K562 (cell line): ENCODE measurements around the gene SLC26A1. TPM values are rescaled to one million over a fixed set of nuclear protein-coding genes. Genes with fewer than 3 reads are reported as not detected.
A peak's percentile ranks its signal among the peaks of the same experiment; 100 is the strongest.

Experiments
- CBX2 ChIP-seq: fragments of 200-600 bp; sonication (generic); IDR thresholded peaks from one replicate; pipeline ENCODE4 v1.6.1; 2012; ENCODE audit warnings: mild to moderate bottlenecking, low read length, inconsistent platforms; ENCODE audit not compliant: insufficient read depth, poor library complexity, severe bottlenecking
- CREB3L1 ChIP-seq: fragments of 450-650 bp; IDR thresholded peaks from 2 replicates; pipeline ENCODE4 v1.6.1; 2014; ENCODE audit warnings: low read depth, mild to moderate bottlenecking, moderate library complexity, borderline replicate concordance
- E2F6 ChIP-seq, 2 experiments: IDR thresholded peaks; 2 replicates each; pipeline ENCODE4 v1.6.1; 2011; ENCODE audit warnings: borderline replicate concordance in 1 of 2, control low read depth in 1 of 2, low read depth in 1 of 2, low read length in 1 of 2, mild to moderate bottlenecking in 1 of 2, mixed read lengths in 1 of 2, moderate library complexity in 1 of 2; ENCODE audit not compliant: insufficient read depth in 1 of 2, insufficient read length in 1 of 2, poor library complexity in 1 of 2, severe bottlenecking in 1 of 2; ENCODE audit errors: extremely low read depth in 1 of 2
- ID3 ChIP-seq, 2 experiments: fragments of 250-450 bp in 1 of 2; fragments of 450-650 bp in 1 of 2; sonication (Bioruptor Pico) in 1 of 2; IDR thresholded peaks; 2 replicates each; pipeline versions ENCODE4 v1.6.1 to v1.8.0; 2016 to 2021; ENCODE audit warnings: mild to moderate bottlenecking in 2 of 2, moderate library complexity in 2 of 2, missing compliant biosample characterization in 1 of 2, missing genetic modification characterization in 1 of 2
- MCM5 ChIP-seq: fragments of 450-650 bp; IDR thresholded peaks from 2 replicates; pipeline ENCODE4 v1.6.1; 2016; ENCODE audit warnings: low read depth
- MTA3 ChIP-seq: fragments of 450-650 bp; formaldehyde crosslinking; IDR thresholded peaks from 2 replicates; pipeline ENCODE4 v1.6.1; 2017; ENCODE audit warnings: mild to moderate bottlenecking, borderline replicate concordance
- SPI1 ChIP-seq: IDR thresholded peaks from 2 replicates; pipeline ENCODE4 v1.6.1; 2011; ENCODE audit warnings: low read depth, low read length, control low read depth, borderline replicate concordance
- SREBF1 ChIP-seq: fragments of 150-350 bp; IDR thresholded peaks from 2 replicates; pipeline ENCODE4 v1.6.1; 2014; ENCODE audit warnings: antibody characterized with exemption, low read depth, low read length, borderline replicate concordance
- TRIM24 ChIP-seq, 2 experiments: fragments of 450-650 bp; IDR thresholded peaks; 2 replicates each; pipeline ENCODE4 v1.6.1; 2016
- WHSC1 ChIP-seq: IDR thresholded peaks from one replicate; pipeline ENCODE4 v1.6.1; 2012; ENCODE audit warnings: low read length, control low read depth, inconsistent platforms
- ZBED1 ChIP-seq: IDR thresholded peaks from 2 replicates; pipeline ENCODE4 v1.6.1; 2014
- ZNF143 ChIP-seq: sonication (generic); formaldehyde crosslinking; IDR thresholded peaks from 2 replicates; pipeline ENCODE4 v1.9.0; 2022; ENCODE audit warnings: mild to moderate bottlenecking, missing genetic modification reagents
- ZNF239 ChIP-seq: fragments of 250-450 bp; sonication (Bioruptor Pico); IDR thresholded peaks from 2 replicates; pipeline ENCODE4 v1.4.0; 2020; ENCODE audit warnings: mild to moderate bottlenecking
- ZNF507 ChIP-seq: conservative IDR thresholded peaks from 2 replicates; pipeline ENCODE4 v1.6.1; 2017; ENCODE audit warnings: missing genetic modification characterization, missing compliant biosample characterization
- polyA plus RNA-seq, 8 experiments: library from polyadenylated mRNA; depleted of rRNA in 4 of 8; stranded (reverse) in 5 of 8; unstranded in 3 of 8; fragments of >200 nt; fragmentation: Nextera tagmentation in 2 of 8; fragmentation: Illumina TruSeq in 1 of 8; extraction: Ambion mirVana in 2 of 8; extraction: Trizol in 1 of 8; gene quantifications; 2 replicates each; pipeline versions ENCODE4 v1.2.1 to v1.2.3, GENCODE V29; 2011 to 2014; ENCODE audit warnings: inconsistent platforms in 1 of 8, missing spikeins in 1 of 8
- total RNA-seq, 7 experiments: library from RNA; depleted of rRNA in 6 of 7; stranded (reverse); fragments of >200 nt in 6 of 7; fragmentation: Illumina TruSeq in 2 of 7; extraction: Trizol in 2 of 7; gene quantifications; 2 replicates each; pipeline versions ENCODE4 v1.2.1 to v1.2.3, GENCODE V29; 2011 to 2021; ENCODE audit warnings: low replicate concordance in 1 of 7
- TF ChIP-seq, protein P1 (sequence below): fragments of 250-450 bp; sonication (Bioruptor Pico); IDR thresholded peaks from 2 replicates; pipeline ENCODE4 v1.4.0; 2020; ENCODE audit warnings: mild to moderate bottlenecking
- TF ChIP-seq, protein P2 (sequence below): fragments of 250-450 bp; sonication (Bioruptor Pico); IDR thresholded peaks from 2 replicates; pipeline ENCODE4 v1.4.0; 2020; ENCODE audit warnings: borderline replicate concordance
- TF ChIP-seq, protein P3 (sequence below): fragments of 250-450 bp; sonication (Bioruptor Pico); IDR thresholded peaks from 2 replicates; pipeline ENCODE4 v1.5.0; 2021

The SLC26A1 gene
- total and polyA plus RNA-seq, 9 of the 15 experiments (the other 6 are each of a cell fraction or from before 2014, with no cell fraction given): 0.11 to 4.2 (median 0.95) TPM

DNA sequence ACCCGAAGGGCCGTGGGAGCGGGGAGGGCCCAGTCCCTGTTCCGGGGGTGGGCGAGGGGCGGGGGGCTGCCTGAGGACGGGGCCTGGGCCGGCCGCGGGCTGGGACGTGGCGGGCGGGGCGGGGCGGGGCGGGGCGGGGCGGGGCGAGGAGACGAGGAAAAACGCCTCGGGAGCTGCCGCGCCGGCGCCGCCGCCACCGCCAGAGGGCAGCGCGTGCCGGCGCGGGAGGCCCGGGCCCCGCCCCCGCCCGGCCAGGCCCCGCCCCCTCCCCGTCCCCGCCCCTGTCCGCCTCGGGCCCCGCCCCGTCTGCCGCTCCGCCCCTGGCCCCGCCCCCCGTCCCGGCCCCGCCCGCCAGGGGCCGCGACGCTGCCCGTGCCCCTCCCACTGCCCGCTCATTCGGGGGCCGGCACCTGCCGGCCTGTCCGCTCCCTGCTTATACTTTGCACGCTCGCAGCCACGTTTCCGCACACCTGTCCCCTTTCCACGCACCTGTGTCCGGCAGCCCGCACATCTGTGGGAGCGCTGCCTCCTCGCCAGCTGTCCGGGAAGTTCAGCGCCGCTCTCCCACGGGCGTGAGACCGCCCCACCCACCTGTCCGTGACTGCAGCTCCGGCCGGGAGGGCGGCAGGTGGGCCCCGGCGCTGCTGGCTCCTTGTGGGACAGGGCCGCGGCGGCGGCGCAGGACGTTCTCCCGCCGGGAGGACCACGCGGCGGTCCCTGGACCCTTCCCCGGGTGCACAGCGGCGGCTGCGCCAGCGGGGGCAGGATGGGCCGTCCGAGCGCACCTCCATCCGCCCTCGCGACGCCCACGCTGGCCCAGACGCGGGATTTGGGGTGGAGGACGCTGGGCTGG, 16.6 kb upstream of the SLC26A1 start (continued):
- TF ChIP-seq, protein P1, sequence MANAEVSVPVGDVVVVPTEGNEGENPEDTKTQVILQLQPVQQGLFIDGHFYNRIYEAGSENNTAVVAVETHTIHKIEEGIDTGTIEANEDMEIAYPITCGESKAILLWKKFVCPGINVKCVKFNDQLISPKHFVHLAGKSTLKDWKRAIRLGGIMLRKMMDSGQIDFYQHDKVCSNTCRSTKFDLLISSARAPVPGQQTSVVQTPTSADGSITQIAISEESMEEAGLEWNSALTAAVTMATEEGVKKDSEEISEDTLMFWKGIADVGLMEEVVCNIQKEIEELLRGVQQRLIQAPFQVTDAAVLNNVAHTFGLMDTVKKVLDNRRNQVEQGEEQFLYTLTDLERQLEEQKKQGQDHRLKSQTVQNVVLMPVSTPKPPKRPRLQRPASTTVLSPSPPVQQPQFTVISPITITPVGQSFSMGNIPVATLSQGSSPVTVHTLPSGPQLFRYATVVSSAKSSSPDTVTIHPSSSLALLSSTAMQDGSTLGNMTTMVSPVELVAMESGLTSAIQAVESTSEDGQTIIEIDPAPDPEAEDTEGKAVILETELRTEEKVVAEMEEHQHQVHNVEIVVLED (CRISPR knock-in tag): 0 out of 2 replicates have a peak, but pooled peaks have one; percentile 39
- TF ChIP-seq MCM5 (no peak), MTA3 (peak; percentile 27; the same call in 1 of the 2 replicates), ZBED1 (no peak), ZNF239 (CRISPR knock-in tag) (no peak), WHSC1 (no peak), ZNF143 (CRISPR knock-in tag) (no peak), ZNF507 (tag) (no peak), TRIM24 (IDR thresholded peaks at IDR 0.05) (no peak), ID3 (CRISPR knock-in tag; IDR thresholded peaks at IDR 0.05) (no peak), ID3 (tag; IDR thresholded peaks at IDR 0.05) (no peak), CBX2 (no peak), SREBF1 (no peak), SPI1 (no peak), CREB3L1 (no peak), E2F6 (IDR thresholded peaks at IDR 0.05; ENCODE audit: borderline replicate concordance in 1 of 2, extremely low read depth in 1 of 2, insufficient read depth in 1 of 2, insufficient read length in 1 of 2, low read depth in 1 of 2, low read length in 1 of 2, poor library complexity in 1 of 2, severe bottlenecking in 1 of 2) (peak in 1 of 2 experiments; percentile 73)
- TF ChIP-seq, protein P2, sequence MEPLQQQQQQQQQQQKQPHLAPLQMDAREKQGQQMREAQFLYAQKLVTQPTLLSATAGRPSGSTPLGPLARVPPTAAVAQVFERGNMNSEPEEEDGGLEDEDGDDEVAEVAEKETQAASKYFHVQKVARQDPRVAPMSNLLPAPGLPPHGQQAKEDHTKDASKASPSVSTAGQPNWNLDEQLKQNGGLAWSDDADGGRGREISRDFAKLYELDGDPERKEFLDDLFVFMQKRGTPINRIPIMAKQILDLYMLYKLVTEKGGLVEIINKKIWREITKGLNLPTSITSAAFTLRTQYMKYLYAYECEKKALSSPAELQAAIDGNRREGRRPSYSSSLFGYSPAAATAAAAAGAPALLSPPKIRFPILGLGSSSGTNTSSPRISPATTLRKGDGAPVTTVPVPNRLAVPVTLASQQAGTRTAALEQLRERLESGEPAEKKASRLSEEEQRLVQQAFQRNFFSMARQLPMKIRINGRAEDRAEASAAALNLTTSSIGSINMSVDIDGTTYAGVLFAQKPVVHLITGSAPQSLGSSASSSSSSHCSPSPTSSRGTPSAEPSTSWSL (CRISPR knock-in tag): no peak
- TF ChIP-seq, protein P3, sequence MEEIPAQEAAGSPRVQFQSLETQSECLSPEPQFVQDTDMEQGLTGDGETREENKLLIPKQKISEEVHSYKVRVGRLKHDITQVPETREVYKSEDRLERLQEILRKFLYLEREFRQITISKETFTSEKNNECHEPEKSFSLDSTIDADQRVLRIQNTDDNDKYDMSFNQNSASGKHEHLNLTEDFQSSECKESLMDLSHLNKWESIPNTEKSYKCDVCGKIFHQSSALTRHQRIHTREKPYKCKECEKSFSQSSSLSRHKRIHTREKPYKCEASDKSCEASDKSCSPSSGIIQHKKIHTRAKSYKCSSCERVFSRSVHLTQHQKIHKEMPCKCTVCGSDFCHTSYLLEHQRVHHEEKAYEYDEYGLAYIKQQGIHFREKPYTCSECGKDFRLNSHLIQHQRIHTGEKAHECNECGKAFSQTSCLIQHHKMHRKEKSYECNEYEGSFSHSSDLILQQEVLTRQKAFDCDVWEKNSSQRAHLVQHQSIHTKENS (CRISPR knock-in tag): no peak
